ENCODE data around the gene PEX3.
"Not testable (repeated sequence)": the region's sequence is repeated elsewhere in the genome, so short reads cannot be mapped to it uniquely, and the experiment has no call there.

Gene PEX3

DNA sequence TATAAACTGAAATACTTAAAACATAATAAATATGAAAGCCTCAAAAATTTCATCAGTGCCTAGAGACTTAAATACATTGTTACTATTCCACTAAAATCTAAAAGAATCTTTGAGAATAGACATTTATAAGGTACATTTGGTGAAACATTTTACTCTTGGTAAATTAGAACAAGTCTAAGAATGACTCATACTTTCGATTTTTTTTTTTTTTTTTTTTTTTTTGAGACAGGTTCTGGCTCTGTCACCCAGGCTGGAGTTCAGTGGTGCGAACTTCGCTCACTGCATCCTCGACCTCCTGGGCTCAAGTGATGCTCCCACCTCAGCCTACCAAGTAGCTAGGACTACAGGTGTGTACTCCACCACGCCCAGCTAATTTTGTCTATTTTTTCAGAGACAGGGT, 54.5 kb downstream of the PEX3 start:
- DNase-seq (ENCODE audit: insufficient read length, low spot score) (no peak), FAIRE-seq (no peak)

- DNase-seq (ENCODE audit: insufficient read length, low spot score) (no peak), FAIRE-seq (no peak)
Observed at GRCh38 chr6:143505537-143505936, 54.9 kb downstream of the PEX3 start.

GRCh38 chr6:143506199-143506598, 55.6 kb downstream of the PEX3 start:
- no peak for FAIRE-seq

GRCh38 chr6:143506620-143507019, 56.0 kb downstream of the PEX3 start:
- DNase-seq (ENCODE audit: insufficient read length, low spot score) (no peak), FAIRE-seq (no peak)

More at GRCh38 chr6:143506199-143506598, 55.6 kb downstream of the PEX3 start:
- no peak for DNase-seq (ENCODE audit: insufficient read length, low spot score)

DNA sequence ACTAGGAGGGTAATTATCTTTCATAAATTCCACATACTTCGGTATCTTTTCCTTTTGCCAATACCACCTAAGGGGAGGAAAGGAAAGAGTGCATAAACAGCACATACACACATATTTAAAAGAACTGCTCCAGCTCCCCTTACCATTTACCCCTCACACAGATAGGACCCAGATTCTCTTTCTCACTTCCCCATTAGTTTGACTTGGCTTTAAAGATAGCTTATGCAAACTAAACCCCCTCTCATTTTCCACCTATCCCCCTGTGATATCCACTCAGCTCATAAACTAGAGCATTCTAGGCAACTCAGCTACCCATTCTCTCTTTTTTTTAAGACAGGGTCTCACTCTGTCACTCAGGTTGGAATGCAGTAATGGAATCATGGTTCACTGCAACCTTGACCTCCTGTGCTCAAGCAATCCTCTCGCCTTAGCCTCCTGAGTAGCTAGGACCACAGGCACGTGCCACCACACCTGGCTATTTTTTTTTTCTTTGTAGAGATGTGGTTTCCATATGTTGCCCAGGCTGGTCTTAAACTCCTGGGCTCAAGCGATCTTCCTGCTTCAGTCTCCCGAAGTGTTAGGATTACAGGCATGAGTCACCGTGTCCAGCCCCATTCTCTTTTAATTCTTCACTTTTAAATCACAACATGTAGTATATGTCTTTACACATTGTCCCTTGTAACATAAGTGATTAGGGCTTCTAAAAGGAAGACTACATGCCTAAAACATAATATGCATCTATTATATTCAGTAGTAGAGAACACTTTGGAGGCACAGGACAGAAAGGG, 56.9 kb downstream of the PEX3 start:
- FAIRE-seq (no peak), DNase-seq (ENCODE audit: insufficient read length, low spot score) (no peak)

- FAIRE-seq; DNase-seq (ENCODE audit: insufficient read length, low spot score): not testable (repeated sequence)
Observed at GRCh38 chr6:143510326-143510725, 59.7 kb downstream of the PEX3 start.

GRCh38 chr6:143510991-143511891, 60.6 kb downstream of the PEX3 start, which contains the start of gene FUCA2:
FUCA2 (minus strand) TSS chr6:143511720; CDS start chr6:143511634, 86 bp downstream.
- peak; percentile 71 for FAIRE-seq
- DNase-seq (ENCODE audit: insufficient read length, low spot score): peak; percentile 75

DNA sequence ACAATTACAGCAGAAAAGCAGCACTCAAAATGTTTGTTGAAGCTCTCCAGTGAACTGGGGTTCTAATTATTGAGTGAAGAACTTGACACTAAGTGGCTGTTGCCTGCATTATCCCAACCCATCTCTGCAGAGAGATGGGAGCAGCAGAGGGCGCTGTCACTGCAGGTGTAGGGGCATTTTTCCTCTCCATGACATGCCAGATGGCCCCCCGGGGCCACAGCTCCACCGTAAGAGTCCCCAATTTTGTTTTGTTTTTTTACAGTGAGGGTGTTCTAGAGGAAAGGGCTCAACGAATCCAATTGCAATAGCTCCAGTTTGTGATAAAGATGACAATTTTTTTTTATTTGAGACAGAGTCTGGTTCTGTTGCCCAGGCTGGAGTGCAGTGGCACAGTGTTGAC, 62.8 kb downstream of the PEX3 start:
- DNase-seq (ENCODE audit: insufficient read length, low spot score): peak; percentile 28
- no peak for FAIRE-seq

GRCh38 chr6:143515061-143515760, 64.6 kb downstream of the PEX3 start:
- no peak for DNase-seq (ENCODE audit: insufficient read length, low spot score)
- no peak for FAIRE-seq

DNA sequence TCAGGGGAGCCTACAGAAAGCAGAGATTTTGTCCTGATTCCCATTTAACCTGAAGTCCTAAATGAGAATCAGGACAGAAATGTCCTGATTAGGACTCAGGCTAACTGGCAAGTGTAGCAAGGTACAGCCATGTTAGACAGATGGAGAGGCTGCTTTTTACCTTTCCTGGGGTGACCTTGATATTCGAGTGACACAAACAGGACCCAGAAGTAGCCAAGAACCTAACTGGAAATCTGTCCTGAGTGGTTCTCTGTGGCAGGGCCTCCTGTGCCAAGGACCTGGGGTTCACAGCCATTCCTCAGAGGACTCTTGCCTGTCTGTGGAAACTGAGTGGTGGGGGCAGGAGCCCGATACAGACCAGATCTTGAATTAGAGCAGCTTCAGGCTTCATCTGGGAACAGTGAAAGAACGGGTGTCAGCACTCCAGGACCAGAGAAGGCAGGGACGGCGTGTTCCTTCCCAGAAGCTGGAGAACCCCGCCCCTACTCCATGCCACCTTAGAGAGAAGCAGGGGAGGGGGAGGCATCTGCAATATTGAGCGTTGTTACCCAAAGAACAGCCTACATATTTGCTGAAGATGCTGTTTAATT, 65.3 kb downstream of the PEX3 start:
- DNase-seq (ENCODE audit: insufficient read length, low spot score) (no peak), FAIRE-seq (no peak)

GRCh38 chr6:143516690-143517446, 66.3 kb downstream of the PEX3 start:
- FAIRE-seq: no peak
- no peak for DNase-seq (ENCODE audit: insufficient read length, low spot score)

- no peak for DNase-seq (ENCODE audit: insufficient read length, low spot score)
- no peak for FAIRE-seq
Observed at GRCh38 chr6:143517447-143517773, 66.8 kb downstream of the PEX3 start.

- FAIRE-seq: no peak
- no peak for DNase-seq (ENCODE audit: insufficient read length, low spot score)
Observed at GRCh38 chr6:143522039-143522600, 71.5 kb downstream of the PEX3 start.

- FAIRE-seq: no peak
- no peak for DNase-seq (ENCODE audit: insufficient read length, low spot score)
Observed at GRCh38 chr6:143525356-143525755, 74.8 kb downstream of the PEX3 start.

DNA sequence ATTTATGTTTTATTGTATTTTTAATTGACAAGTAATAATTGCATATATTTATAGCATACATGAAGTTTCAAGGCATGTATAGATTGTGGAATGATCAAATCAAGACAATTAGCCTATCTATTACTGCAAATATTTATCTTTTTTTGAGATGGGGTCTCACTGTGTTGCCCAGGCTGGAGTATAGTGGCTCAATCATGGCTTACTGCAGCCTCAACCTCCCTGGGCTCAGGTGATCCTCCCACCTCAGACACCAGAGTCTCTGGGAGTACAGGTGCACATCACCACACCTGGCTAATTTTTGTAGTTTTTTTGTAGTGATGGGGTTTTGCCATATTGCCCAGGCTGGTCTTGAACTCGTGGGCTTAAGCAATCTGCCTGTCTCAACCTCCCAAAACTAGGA, 77.1 kb downstream of the PEX3 start:
- FAIRE-seq: no peak
- DNase-seq (ENCODE audit: insufficient read length, low spot score): no peak

GRCh38 chr6:143528164-143528811, 77.7 kb downstream of the PEX3 start:
- FAIRE-seq (no peak), DNase-seq (ENCODE audit: insufficient read length, low spot score) (no peak)

- DNase-seq (ENCODE audit: insufficient read length, low spot score): peak; percentile 25
- no peak for FAIRE-seq
Observed at GRCh38 chr6:143529095-143529494, 78.5 kb downstream of the PEX3 start.

- no peak for FAIRE-seq
- no peak for DNase-seq (ENCODE audit: insufficient read length, low spot score)
Observed at GRCh38 chr6:143531720-143532499, 81.3 kb downstream of the PEX3 start.
